Endothelial cell of umbilical vein (primary cell): ENCODE measurements around the gene ZDHHC23. TPM values are rescaled to one million over a fixed set of nuclear protein-coding genes. Genes with fewer than 3 reads are reported as not detected.

Experiments
- BruUV-seq: library from RNA; stranded (reverse); fragments of 400-500 nt; replicated peaks from 2 replicates; lab custom pipeline; 2021; lab: Mats Ljungman, UMichigan
- CTCF ChIA-PET: fragments of 300-600, 350-600 bp; sonication (Branson Sonifier 250); formaldehyde crosslinking; loops from one replicate; lab custom pipeline; 2021; ENCODE audit warnings: antibody characterized with exemption, inconsistent platforms; lab: Charles Lee
- POLR2A ChIA-PET: fragments of 300-600, 350-600 bp; sonication (Branson Sonifier 250); formaldehyde crosslinking; loops from one replicate; lab custom pipeline; 2021; ENCODE audit warnings: antibody characterized with exemption, inconsistent platforms; lab: Charles Lee
- DNase-seq: peaks from one replicate; pipeline ENCODE4 v3.0.0-alpha.2; 2011; ENCODE audit warnings: low read depth, low spot score
- FAIRE-seq: peaks from 2 replicates; lab custom pipeline; 2011; peaks lifted over from hg19 to GRCh38; lab: Jason Lieb, UNC
- H2AFZ ChIP-seq: 2 replicates; pipeline ENCODE4 v1.6.0; 2012; ENCODE audit warnings: low read depth, low read length, control low read depth, inconsistent platforms
- H3K27ac ChIP-seq: 2 replicates; pipeline ENCODE4 v1.5.1; 2011; ENCODE audit warnings: low read depth, mild to moderate bottlenecking, control low read depth, low read length, moderate library complexity; ENCODE audit not compliant: insufficient read depth
- H3K27me3 ChIP-seq, 2 experiments: 2 replicates each; pipeline versions ENCODE4 v1.6.0 to v1.6.1; 2011; ENCODE audit warnings: low read length in 2 of 2, mixed read lengths in 1 of 2; ENCODE audit not compliant: control insufficient read depth in 2 of 2, insufficient read depth in 2 of 2
- H3K36me3 ChIP-seq, 2 experiments: 2 replicates in 1 of 2; 3 replicates in 1 of 2; pipeline ENCODE4 v1.5.1; 2011; ENCODE audit warnings: low read length in 2 of 2, mild to moderate bottlenecking in 1 of 2, moderate library complexity in 1 of 2; ENCODE audit not compliant: control insufficient read depth in 2 of 2, insufficient read depth in 2 of 2; ENCODE audit errors: extremely low read depth in 1 of 2
- H3K4me1 ChIP-seq: 3 replicates; pipeline ENCODE4 v1.5.1; 2011; ENCODE audit warnings: mild to moderate bottlenecking, low read length; ENCODE audit not compliant: control insufficient read depth, insufficient read depth; ENCODE audit errors: extremely low read depth
- H3K4me2 ChIP-seq: 2 replicates; pipeline ENCODE4 v1.6.1; 2011; ENCODE audit warnings: low read length, control low read depth, mixed read lengths; ENCODE audit not compliant: insufficient read depth
- H3K4me3 ChIP-seq, 3 experiments: fragments of 200-600 bp in 1 of 3; sonication (generic), shearing (Covaris generic) in 1 of 3; replicated peaks in 1 of 3; 2 replicates each; pipeline ENCODE4 v1.5.1; 2011 to 2016; ENCODE audit warnings: control low read depth in 3 of 3, low read length in 3 of 3, mild to moderate bottlenecking in 2 of 3, inconsistent platforms in 1 of 3, low read depth in 1 of 3, moderate library complexity in 1 of 3; ENCODE audit not compliant: insufficient read depth in 1 of 3
- H3K79me2 ChIP-seq: 2 replicates; pipeline ENCODE4 v1.6.0; 2012; ENCODE audit warnings: low read length, inconsistent platforms; ENCODE audit not compliant: control insufficient read depth, insufficient read depth
- H3K9ac ChIP-seq: replicated peaks from 2 replicates; pipeline ENCODE3; 2011; ENCODE audit warnings: low read length, control low read depth; ENCODE audit not compliant: insufficient read depth; ENCODE audit errors: extremely low read depth
- H3K9me1 ChIP-seq: replicated peaks from 3 replicates; pipeline ENCODE4 v1.6.0; 2011; ENCODE audit warnings: mild to moderate bottlenecking, low read length; ENCODE audit not compliant: control insufficient read depth, insufficient read depth; ENCODE audit errors: extremely low read depth
- H3K9me3 ChIP-seq: replicated peaks from 2 replicates; pipeline ENCODE4 v1.5.1; 2012; ENCODE audit warnings: low read length, inconsistent platforms; ENCODE audit not compliant: control insufficient read depth, insufficient read depth
- H4K20me1 ChIP-seq: replicated peaks from 2 replicates; pipeline ENCODE3; 2011; ENCODE audit warnings: mild to moderate bottlenecking, low read length; ENCODE audit not compliant: control insufficient read depth, insufficient read depth; ENCODE audit errors: extremely low read depth
- EZH2 ChIP-seq: IDR thresholded peaks from 2 replicates; pipeline ENCODE4 v1.6.1; 2012; ENCODE audit warnings: borderline replicate concordance, low read depth, mild to moderate bottlenecking, moderate library complexity, low read length, inconsistent platforms; ENCODE audit not compliant: severe bottlenecking
- FOS ChIP-seq: IDR thresholded peaks from 2 replicates; pipeline ENCODE4 v1.6.1; 2011; ENCODE audit warnings: mild to moderate bottlenecking, low read length, moderate library complexity, borderline replicate concordance; ENCODE audit not compliant: insufficient read depth
- GATA2 ChIP-seq: IDR thresholded peaks from 2 replicates; pipeline ENCODE4 v1.7.0; 2011; ENCODE audit warnings: low read depth, mild to moderate bottlenecking, moderate library complexity, mixed read lengths, low read length; ENCODE audit not compliant: insufficient read length, insufficient read depth
- JUN ChIP-seq: IDR thresholded peaks from 2 replicates; pipeline ENCODE4 v1.6.1; 2011; ENCODE audit warnings: borderline replicate concordance, low read depth; ENCODE audit not compliant: insufficient read length, insufficient read depth
- MYC ChIP-seq: IDR thresholded peaks from one replicate; pipeline ENCODE4 v1.6.1; 2011; ENCODE audit warnings: mild to moderate bottlenecking, low read depth, low read length
- POLR2A ChIP-seq: IDR thresholded peaks from 2 replicates; pipeline ENCODE4 v1.6.1; 2012; ENCODE audit warnings: low read depth, mild to moderate bottlenecking, control low read depth, low read length
- POLR2AphosphoS5 ChIP-seq: IDR thresholded peaks from 2 replicates; pipeline ENCODE4 v1.6.1; 2012; ENCODE audit warnings: low read depth, mild to moderate bottlenecking, control low read depth, low read length, moderate library complexity; ENCODE audit not compliant: insufficient read depth
- dilution Hi-C: fragments of 300-500 bp; cut with MboI; formaldehyde crosslinking; loops from one replicate; pipeline ENCODE4 v1.15.0; 2019; ENCODE audit warnings: low sequenced_read_pairs; ENCODE audit not compliant: extremely low pct_ligation_motif_present
- intact Hi-C: fragments of 100-400 bp; cut with micrococcal nuclease; formaldehyde crosslinking; loops from one replicate; pipeline ENCODE4 v1.10.0; 2022
- polyA plus RNA-seq, 4 experiments: library from polyadenylated mRNA; depleted of rRNA in 3 of 4; stranded (reverse) in 3 of 4; unstranded in 1 of 4; fragments of >200 nt; gene quantifications; 2 replicates each; pipeline versions ENCODE4 v1.2.1 to v1.2.3, GENCODE V29; 2011 to 2012; ENCODE audit warnings: missing spikeins in 1 of 4
- total RNA-seq: library from RNA; stranded (reverse); gene quantifications from 2 replicates; pipeline ENCODE4 v1.2.3, GENCODE V29; 2021
- TF ChIP-seq, protein P1 (sequence below), 2 donors: IDR thresholded peaks; 1 replicate in 1 of 2; 2 replicates in 1 of 2; pipeline ENCODE4 v1.5.1; 2011; ENCODE audit warnings: low read length in 2 of 2, mild to moderate bottlenecking in 2 of 2, moderate library complexity in 2 of 2, control low read depth in 1 of 2, inconsistent platforms in 1 of 2, low read depth in 1 of 2; ENCODE audit not compliant: insufficient read depth in 1 of 2; ENCODE audit errors: extremely low read depth in 1 of 2
- TF ChIP-seq, protein P2 (sequence below): IDR thresholded peaks from 2 replicates; pipeline ENCODE4 v1.6.1; 2011; ENCODE audit not compliant: insufficient read depth, insufficient read length

The ZDHHC23 gene
- total and polyA plus RNA-seq, 2 donors (not counting 3 experiments of a cell fraction or from before 2014, with no cell fraction given) = 0.99 to 3.2 TPM

DNA sequence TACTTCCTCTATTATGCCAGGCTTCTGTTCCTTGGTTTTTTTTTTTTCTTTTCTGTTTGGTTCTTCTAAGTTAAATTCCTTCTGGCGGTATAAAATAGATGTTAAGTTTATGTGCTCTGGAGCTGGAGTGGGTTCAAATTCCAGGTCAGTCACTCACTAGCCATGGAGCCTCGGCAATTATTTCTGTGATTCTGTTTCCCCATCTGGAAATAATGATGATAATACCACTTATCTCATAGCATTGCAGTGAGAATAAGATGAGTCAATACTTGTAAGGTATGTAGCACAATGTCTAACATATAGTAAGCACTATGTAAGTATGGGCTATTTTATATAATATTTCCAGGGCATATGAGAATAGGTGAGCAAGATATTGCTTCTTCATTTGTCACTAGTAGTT, 33.2 kb upstream of the ZDHHC23 start:
- POLR2A ChIA-PET = no interaction called here

More for the DNA sequence above, 33.2 kb upstream of the ZDHHC23 start:
- H3K9me3 ChIP-seq = no peaks in the 10 kb centered on the region
- TF ChIP-seq FOS = no peak
- TF ChIP-seq JUN = no peak
- TF ChIP-seq POLR2AphosphoS5 = no peak
- no peak for TF ChIP-seq EZH2
- TF ChIP-seq, protein P1, sequence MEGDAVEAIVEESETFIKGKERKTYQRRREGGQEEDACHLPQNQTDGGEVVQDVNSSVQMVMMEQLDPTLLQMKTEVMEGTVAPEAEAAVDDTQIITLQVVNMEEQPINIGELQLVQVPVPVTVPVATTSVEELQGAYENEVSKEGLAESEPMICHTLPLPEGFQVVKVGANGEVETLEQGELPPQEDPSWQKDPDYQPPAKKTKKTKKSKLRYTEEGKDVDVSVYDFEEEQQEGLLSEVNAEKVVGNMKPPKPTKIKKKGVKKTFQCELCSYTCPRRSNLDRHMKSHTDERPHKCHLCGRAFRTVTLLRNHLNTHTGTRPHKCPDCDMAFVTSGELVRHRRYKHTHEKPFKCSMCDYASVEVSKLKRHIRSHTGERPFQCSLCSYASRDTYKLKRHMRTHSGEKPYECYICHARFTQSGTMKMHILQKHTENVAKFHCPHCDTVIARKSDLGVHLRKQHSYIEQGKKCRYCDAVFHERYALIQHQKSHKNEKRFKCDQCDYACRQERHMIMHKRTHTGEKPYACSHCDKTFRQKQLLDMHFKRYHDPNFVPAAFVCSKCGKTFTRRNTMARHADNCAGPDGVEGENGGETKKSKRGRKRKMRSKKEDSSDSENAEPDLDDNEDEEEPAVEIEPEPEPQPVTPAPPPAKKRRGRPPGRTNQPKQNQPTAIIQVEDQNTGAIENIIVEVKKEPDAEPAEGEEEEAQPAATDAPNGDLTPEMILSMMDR (IDR thresholded peaks at IDR 0.05; ENCODE audit: extremely low read depth in 1 of 2, insufficient read depth in 1 of 2, low read depth in 1 of 2, low read length in 2 of 2) = no peak
- no peak for TF ChIP-seq MYC
- TF ChIP-seq POLR2A = no peak
- no peak for TF ChIP-seq GATA2
- TF ChIP-seq, protein P2, sequence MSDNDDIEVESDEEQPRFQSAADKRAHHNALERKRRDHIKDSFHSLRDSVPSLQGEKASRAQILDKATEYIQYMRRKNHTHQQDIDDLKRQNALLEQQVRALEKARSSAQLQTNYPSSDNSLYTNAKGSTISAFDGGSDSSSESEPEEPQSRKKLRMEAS = no peak
- H3K4me3 ChIP-seq = no peak overlapping the region
- FAIRE-seq (no peak), DNase-seq (no peak)
- no peak overlapping the region for H3K27ac ChIP-seq
- H2AFZ ChIP-seq = no peak overlapping the region
- H3K27me3 ChIP-seq = no peaks in the 10 kb centered on the region
- no peaks in the 10 kb centered on the region for H3K79me2 ChIP-seq
- no peaks in the 10 kb centered on the region for H3K36me3 ChIP-seq
- no peak overlapping the region for H3K4me2 ChIP-seq
- no peak overlapping the region for H3K9ac ChIP-seq
- CTCF ChIA-PET = interaction anchor here (0.9 to 1.1 kb wide), 2 partner anchors 70 to 178 kb away, joined by 3 to 4 read pairs; no protein-coding TSS in a partner anchor
- dilution Hi-C loops (no loop called here), intact Hi-C loops (no loop called here)
- H3K4me1 ChIP-seq = no peaks in the 10 kb centered on the region
- no TSS peak for BruUV-seq
- H4K20me1 ChIP-seq = no peaks in the 10 kb centered on the region
- no peaks in the 10 kb centered on the region for H3K9me1 ChIP-seq
